Measurements from ENCODE around the gene GCLM.
"Not testable (repeated sequence)": the region's sequence is repeated elsewhere in the genome, so short reads cannot be mapped to it uniquely, and the experiment has no call there.

GCLM gene

DNA sequence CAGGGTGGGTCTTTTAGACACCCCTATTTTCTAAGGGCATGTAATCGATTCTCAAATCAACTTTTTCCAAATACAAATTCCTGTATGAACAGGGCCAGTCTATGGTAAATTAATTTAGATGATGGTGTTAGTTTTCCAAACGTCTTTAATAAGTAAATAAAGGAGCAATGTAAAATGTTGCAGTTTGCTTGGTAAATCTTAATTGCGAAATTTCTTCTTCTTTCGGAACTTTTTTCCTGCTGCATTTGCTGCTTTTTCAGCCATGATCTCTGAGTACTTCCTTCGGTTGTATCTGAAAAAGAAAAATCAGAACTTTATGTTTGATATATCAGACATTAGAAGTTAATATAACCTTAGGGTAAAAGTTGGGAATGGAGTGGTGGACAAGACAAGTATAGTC lies 39.6 kb downstream of the GCLM start:
- no peak overlapping the region for H3K4me3 ChIP-seq (ENCODE audit: low read length)
- H3K9me3 ChIP-seq (ENCODE audit: control insufficient read depth, insufficient read depth, low read length) = no peaks in the 10 kb centered on the region
- H3K36me3 ChIP-seq (ENCODE audit: control insufficient read depth, insufficient read depth, low read length) = peaks cover 17% of the 10 kb centered on the region; the same call in 1 of the 2 replicates
- H3K27ac ChIP-seq (ENCODE audit: low read length) = no peak overlapping the region
- DNase-seq (ENCODE audit: low read depth, low spot score) = no peak
- no peaks in the 10 kb centered on the region for H3K4me1 ChIP-seq (ENCODE audit: control insufficient read depth, insufficient read depth, low read length)
- H3K27me3 ChIP-seq (ENCODE audit: control insufficient read depth, insufficient read depth, low read length) = no peaks in the 10 kb centered on the region
- WGBS (ENCODE audit: insufficient coverage, insufficient read length) = no CpG with 5 or more reads among the region's 5 CpGs

DNA sequence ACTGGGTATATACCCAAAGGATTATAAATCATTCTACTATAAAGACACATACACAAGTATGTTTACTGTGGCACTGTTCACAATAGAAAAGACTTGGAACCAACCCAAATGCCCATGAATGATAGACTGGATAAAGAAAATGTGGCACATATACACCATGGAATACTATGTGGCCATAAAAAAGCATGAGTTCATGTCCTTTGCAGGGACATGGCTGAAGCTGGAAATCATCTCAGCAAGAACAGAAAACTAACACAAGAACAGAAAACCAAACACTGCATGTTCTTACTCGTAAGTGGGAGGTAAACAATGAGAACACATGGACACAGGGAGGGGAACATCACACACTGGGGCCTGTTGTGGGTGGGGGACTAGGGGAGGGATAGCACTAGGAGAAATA lies 40.7 kb downstream of the GCLM start:
- peaks cover 14% of the 10 kb centered on the region; the same call in 1 of the 2 replicates for H3K36me3 ChIP-seq (ENCODE audit: control insufficient read depth, insufficient read depth, low read length)
- WGBS (ENCODE audit: insufficient coverage, insufficient read length) = no CpG with 5 or more reads among the region's 1 CpG
- not testable (repeated sequence) for DNase-seq (ENCODE audit: low read depth, low spot score)

DNA sequence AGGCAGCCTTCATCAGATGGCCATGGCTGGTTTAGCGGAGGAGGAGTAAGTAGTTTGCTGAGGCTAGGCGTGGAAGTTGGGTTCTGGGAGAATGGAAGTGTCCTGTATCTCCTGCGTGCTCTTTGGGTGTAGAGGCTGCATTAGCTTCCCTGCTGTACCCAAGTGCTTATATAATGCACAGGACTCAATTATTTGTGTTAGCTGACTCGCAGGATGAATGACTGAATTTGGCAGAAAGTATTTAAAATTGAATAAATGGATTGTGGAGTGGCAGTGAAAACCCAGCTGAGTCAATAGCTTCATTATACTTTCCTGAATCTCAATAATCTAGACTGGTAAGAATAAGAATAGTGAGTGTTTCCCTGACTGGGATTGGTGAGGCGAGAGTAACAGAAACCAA lies 44.0 kb downstream of the GCLM start:
- no peak for DNase-seq (ENCODE audit: low read depth, low spot score)
- WGBS (ENCODE audit: insufficient coverage, insufficient read length) = no CpG with 5 or more reads among the region's 5 CpGs

More for the DNA sequence above, 40.7 kb downstream of the GCLM start:
- not testable (repeated sequence) for H3K4me3 ChIP-seq (ENCODE audit: low read length); H3K9me3 ChIP-seq (ENCODE audit: control insufficient read depth, insufficient read depth, low read length); H3K27ac ChIP-seq (ENCODE audit: low read length); H3K4me1 ChIP-seq (ENCODE audit: control insufficient read depth, insufficient read depth, low read length); H3K27me3 ChIP-seq (ENCODE audit: control insufficient read depth, insufficient read depth, low read length)

DNA sequence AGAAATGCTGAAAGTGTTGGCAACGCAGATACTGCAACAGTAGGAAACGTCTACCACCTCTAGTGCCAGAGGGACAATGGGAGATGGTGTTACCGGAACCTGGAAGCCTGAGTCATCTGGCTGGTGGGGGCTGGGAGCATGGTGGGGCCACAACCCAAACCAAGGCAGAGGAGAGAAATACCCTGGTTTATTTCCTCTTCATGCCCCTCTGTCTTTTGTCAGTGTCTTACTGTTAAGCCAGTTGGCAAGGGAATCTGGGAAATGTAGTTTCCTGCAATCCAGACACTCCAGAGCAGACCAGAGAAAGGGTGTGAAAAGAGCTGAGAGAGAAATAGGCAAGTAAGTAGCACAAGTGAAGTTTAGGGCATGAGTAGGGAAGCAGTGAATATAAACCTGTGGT lies 45.1 kb downstream of the GCLM start:
- no peak for DNase-seq (ENCODE audit: low read depth, low spot score)

More for the DNA sequence above, 44.0 kb downstream of the GCLM start:
- Histone ChIP-seq H3K9me3 (ENCODE audit: control insufficient read depth, insufficient read depth, low read length) (no peaks in the 10 kb centered on the region), H3K27me3 (ENCODE audit: control insufficient read depth, insufficient read depth, low read length) (no peaks in the 10 kb centered on the region), H3K27ac (ENCODE audit: low read length) (no peak overlapping the region), H3K4me1 (ENCODE audit: control insufficient read depth, insufficient read depth, low read length) (no peaks in the 10 kb centered on the region), H3K4me3 (ENCODE audit: low read length) (no peak overlapping the region), H3K36me3 (ENCODE audit: control insufficient read depth, insufficient read depth, low read length) (peaks cover 7% of the 10 kb centered on the region; the same call in 1 of the 2 replicates)

GRCh38 chr1:93857653-93858052 lies 51.6 kb downstream of the GCLM start:
- H3K36me3 ChIP-seq (ENCODE audit: control insufficient read depth, insufficient read depth, low read length); DNase-seq (ENCODE audit: low read depth, low spot score); H3K27ac ChIP-seq (ENCODE audit: low read length); H3K4me3 ChIP-seq (ENCODE audit: low read length); H3K4me1 ChIP-seq (ENCODE audit: control insufficient read depth, insufficient read depth, low read length); H3K27me3 ChIP-seq (ENCODE audit: control insufficient read depth, insufficient read depth, low read length); H3K9me3 ChIP-seq (ENCODE audit: control insufficient read depth, insufficient read depth, low read length): not testable (repeated sequence)
- no CpG with 5 or more reads among the region's 3 CpGs for WGBS (ENCODE audit: insufficient coverage, insufficient read length)

More for the DNA sequence above, 45.1 kb downstream of the GCLM start:
- H3K4me1 ChIP-seq (ENCODE audit: control insufficient read depth, insufficient read depth, low read length) = no peaks in the 10 kb centered on the region
- H3K27ac ChIP-seq (ENCODE audit: low read length) = no peak overlapping the region
- 0 out of 2 replicates have a peak, but pooled peaks cover 4% of the 10 kb centered on the region for H3K36me3 ChIP-seq (ENCODE audit: control insufficient read depth, insufficient read depth, low read length)
- H3K9me3 ChIP-seq (ENCODE audit: control insufficient read depth, insufficient read depth, low read length) = no peaks in the 10 kb centered on the region
- no CpG with 5 or more reads among the region's 3 CpGs for WGBS (ENCODE audit: insufficient coverage, insufficient read length)
- no peaks in the 10 kb centered on the region for H3K27me3 ChIP-seq (ENCODE audit: control insufficient read depth, insufficient read depth, low read length)
- H3K4me3 ChIP-seq (ENCODE audit: low read length) = no peak overlapping the region

DNA sequence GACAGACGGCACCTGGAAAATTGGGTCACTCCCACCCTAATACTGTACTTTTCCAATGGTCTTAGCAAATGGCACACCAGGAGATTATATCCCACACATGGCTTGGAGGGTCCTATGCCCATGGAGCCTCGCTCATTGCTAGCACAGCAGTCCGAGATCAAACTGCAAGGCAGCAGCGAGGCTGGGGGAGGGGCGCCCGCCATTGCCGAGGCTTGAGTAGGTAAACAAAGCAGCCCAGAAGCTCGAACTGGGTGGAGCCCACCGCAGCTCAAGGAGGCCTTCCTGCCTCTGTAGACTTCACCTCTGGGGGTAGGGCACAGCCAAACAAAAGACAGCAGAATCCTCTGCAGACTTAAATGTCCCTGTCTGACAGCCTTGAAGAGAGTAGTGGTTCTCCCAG lies 53.2 kb downstream of the GCLM start:
- H3K27me3 ChIP-seq (ENCODE audit: control insufficient read depth, insufficient read depth, low read length); H3K4me3 ChIP-seq (ENCODE audit: low read length); H3K9me3 ChIP-seq (ENCODE audit: control insufficient read depth, insufficient read depth, low read length); H3K27ac ChIP-seq (ENCODE audit: low read length); H3K36me3 ChIP-seq (ENCODE audit: control insufficient read depth, insufficient read depth, low read length); H3K4me1 ChIP-seq (ENCODE audit: control insufficient read depth, insufficient read depth, low read length); DNase-seq (ENCODE audit: low read depth, low spot score): not testable (repeated sequence)
- no CpG with 5 or more reads among the region's 9 CpGs for WGBS (ENCODE audit: insufficient coverage, insufficient read length)

DNA sequence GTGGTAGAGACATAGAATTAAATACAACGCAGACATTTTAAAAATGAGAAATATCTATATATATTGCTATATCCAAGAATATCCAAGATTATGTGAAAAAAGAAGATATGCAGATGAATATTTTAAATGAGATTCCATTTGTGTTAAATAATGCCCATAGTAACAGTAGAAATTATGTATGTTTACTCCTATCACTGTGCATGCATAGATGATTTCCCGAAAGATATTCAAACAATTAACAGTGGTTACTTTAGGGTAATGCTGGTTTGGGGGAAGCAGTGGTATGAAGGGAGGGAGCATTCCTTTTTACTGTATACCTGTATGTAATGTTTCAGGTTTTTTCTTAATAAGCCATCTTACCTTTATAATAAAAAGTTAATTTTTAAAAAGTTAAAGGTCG lies 55.3 kb downstream of the GCLM start:
- WGBS (ENCODE audit: insufficient coverage, insufficient read length) = no CpG with 5 or more reads among the region's 3 CpGs
- DNase-seq (ENCODE audit: low read depth, low spot score) = no peak

DNA sequence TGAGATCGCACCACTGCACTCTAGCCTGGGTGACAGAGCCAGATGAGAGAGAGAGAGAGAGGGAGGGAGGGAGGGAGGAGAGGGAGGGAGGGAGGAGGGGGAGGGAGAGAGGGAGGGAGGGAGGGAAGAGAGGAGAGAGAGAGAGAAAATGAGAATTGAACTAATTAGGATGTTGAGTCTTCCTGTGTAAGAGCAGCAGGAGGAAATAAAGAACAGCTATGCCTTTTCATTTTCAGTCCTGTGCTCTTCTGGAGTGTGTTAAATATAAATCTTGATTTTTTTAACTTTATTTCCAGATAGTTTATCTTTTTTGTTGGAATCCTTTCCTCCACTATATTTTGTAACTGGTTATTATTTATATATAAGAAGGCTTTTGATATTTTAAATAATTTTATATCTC lies 57.4 kb downstream of the GCLM start:
- DNase-seq (ENCODE audit: low read depth, low spot score) = no peak
- no CpG with 5 or more reads among the region's 1 CpG for WGBS (ENCODE audit: insufficient coverage, insufficient read length)
- H3K36me3 ChIP-seq (ENCODE audit: control insufficient read depth, insufficient read depth, low read length) = no peaks in the 10 kb centered on the region

More for the DNA sequence above, 55.3 kb downstream of the GCLM start:
- no peaks in the 10 kb centered on the region for H3K36me3 ChIP-seq (ENCODE audit: control insufficient read depth, insufficient read depth, low read length)
- no peak overlapping the region for H3K4me3 ChIP-seq (ENCODE audit: low read length)
- H3K9me3 ChIP-seq (ENCODE audit: control insufficient read depth, insufficient read depth, low read length) = peaks cover 2% of the 10 kb centered on the region
- no peak overlapping the region for H3K27ac ChIP-seq (ENCODE audit: low read length)
- no peaks in the 10 kb centered on the region for H3K27me3 ChIP-seq (ENCODE audit: control insufficient read depth, insufficient read depth, low read length)
- no peaks in the 10 kb centered on the region for H3K4me1 ChIP-seq (ENCODE audit: control insufficient read depth, insufficient read depth, low read length)

DNA sequence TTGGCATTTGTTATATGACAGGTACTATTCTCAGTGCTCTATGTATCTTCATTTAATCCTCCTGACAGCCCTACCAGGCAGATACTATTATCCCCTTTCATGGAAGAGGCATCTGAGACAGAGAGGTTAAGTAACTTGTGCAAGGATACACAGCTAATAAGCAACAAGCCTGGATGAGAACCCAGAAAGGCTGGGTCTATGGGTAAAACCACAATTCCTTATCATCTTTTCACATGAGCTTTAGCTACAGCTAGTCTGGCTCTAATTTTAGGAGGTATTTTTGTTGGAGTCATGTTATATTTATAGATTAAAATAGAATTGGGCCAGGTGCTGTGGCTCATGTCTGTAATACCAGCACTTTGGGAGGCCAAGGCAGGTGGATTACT lies 57.9 kb downstream of the GCLM start:
- no peaks in the 10 kb centered on the region for H3K27me3 ChIP-seq (ENCODE audit: control insufficient read depth, insufficient read depth, low read length)
- H3K4me1 ChIP-seq (ENCODE audit: control insufficient read depth, insufficient read depth, low read length) = no peaks in the 10 kb centered on the region
- no peak for DNase-seq (ENCODE audit: low read depth, low spot score)
- H3K9me3 ChIP-seq (ENCODE audit: control insufficient read depth, insufficient read depth, low read length) = peaks cover 2% of the 10 kb centered on the region
- no peak overlapping the region for H3K27ac ChIP-seq (ENCODE audit: low read length)
- no peaks in the 10 kb centered on the region for H3K36me3 ChIP-seq (ENCODE audit: control insufficient read depth, insufficient read depth, low read length)
- no peak overlapping the region for H3K4me3 ChIP-seq (ENCODE audit: low read length)

More for the DNA sequence above, 57.4 kb downstream of the GCLM start:
- H3K4me3 ChIP-seq (ENCODE audit: low read length) = no peak overlapping the region
- peaks cover 2% of the 10 kb centered on the region for H3K9me3 ChIP-seq (ENCODE audit: control insufficient read depth, insufficient read depth, low read length)
- no peaks in the 10 kb centered on the region for H3K27me3 ChIP-seq (ENCODE audit: control insufficient read depth, insufficient read depth, low read length)
- no peaks in the 10 kb centered on the region for H3K4me1 ChIP-seq (ENCODE audit: control insufficient read depth, insufficient read depth, low read length)
- H3K27ac ChIP-seq (ENCODE audit: low read length) = no peak overlapping the region

DNA sequence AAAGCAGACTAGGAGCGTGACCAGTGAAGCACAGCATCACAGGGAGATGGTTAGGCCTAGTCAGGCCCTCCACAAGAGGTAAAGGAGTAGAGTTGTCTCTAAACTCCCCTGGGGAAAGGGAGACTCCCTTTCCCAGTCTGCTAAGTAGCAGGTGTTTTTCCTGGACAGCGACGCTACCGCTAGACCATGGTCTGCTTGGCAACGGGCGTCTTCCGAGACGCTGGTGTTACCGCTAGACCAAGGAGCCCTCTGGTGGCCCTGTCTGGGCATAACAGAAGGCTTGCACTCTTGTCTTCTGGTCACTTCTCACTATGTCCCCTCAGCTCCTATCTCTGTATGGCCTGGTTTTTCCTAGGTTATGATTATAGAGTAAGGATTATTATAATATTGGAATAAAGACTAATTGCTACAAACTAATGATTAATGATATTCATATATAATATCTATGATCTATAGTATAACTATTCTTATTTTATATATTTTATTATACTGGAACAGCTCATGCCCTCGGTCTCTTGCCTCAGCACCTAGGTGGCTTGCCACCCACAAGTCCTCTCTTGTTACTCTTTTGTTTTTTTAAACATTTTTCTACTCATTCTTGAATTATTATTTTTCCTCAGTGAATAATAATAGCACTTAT lies 58.4 kb downstream of the GCLM start:
- H3K9me3 ChIP-seq (ENCODE audit: control insufficient read depth, insufficient read depth, low read length); H3K36me3 ChIP-seq (ENCODE audit: control insufficient read depth, insufficient read depth, low read length); H3K27me3 ChIP-seq (ENCODE audit: control insufficient read depth, insufficient read depth, low read length); H3K27ac ChIP-seq (ENCODE audit: low read length); H3K4me3 ChIP-seq (ENCODE audit: low read length); H3K4me1 ChIP-seq (ENCODE audit: control insufficient read depth, insufficient read depth, low read length); DNase-seq (ENCODE audit: low read depth, low spot score): not testable (repeated sequence)
- no CpG with 5 or more reads among the region's 10 CpGs for WGBS (ENCODE audit: insufficient coverage, insufficient read length)

DNA sequence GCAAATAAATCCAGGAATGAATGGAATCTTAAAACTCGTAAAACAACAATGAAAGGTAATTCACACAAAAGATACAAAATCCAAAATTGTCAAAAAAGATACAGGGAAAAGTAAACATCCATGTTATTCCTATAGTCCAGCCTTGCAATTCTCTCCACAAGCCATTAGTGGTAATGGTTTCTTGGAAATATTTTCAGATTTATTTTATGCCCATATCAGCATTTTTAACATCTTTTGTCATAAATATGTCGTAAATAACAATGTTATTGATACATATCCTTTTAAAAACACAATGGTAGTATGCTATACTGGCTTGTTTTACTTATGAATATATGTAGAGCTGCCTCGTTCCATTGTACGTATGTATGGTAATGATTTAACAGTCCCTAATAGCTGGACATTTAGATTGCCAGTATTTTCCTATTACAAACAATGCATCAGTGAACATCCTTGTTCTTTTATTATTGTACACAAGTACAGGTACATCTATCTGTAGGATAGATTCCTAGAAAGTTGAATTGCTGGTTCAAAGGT lies 60.8 kb downstream of the GCLM start:
- Histone ChIP-seq H3K4me3 (ENCODE audit: low read length) (peak overlapping the region; percentile 80; the same call in 1 of the 2 replicates), H3K4me1 (ENCODE audit: control insufficient read depth, insufficient read depth, low read length) (no peaks in the 10 kb centered on the region; the same call in 1 of the 2 replicates), H3K27me3 (ENCODE audit: control insufficient read depth, insufficient read depth, low read length) (no peaks in the 10 kb centered on the region), H3K9me3 (ENCODE audit: control insufficient read depth, insufficient read depth, low read length) (peaks cover 2% of the 10 kb centered on the region), H3K27ac (ENCODE audit: low read length) (no peak overlapping the region), H3K36me3 (ENCODE audit: control insufficient read depth, insufficient read depth, low read length) (no peaks in the 10 kb centered on the region)
- WGBS (ENCODE audit: insufficient coverage, insufficient read length) = no CpG with 5 or more reads among the region's 4 CpGs
- DNase-seq (ENCODE audit: low read depth, low spot score) = no peak

Data from iPS DF 6.9 (cell line).